CD1c-positive myeloid dendritic cell (primary cell): ENCODE data around the gene DAND5.
"Not testable (repeated sequence)": the region's sequence is repeated elsewhere in the genome, so short reads cannot be mapped to it uniquely, and the experiment has no call there.

Experiments
- DNase-seq: peaks from one replicate; pipeline ENCODE4 v3.0.0-alpha.2; 2016; ENCODE audit errors: extremely low spot score

The DAND5 gene

DNA sequence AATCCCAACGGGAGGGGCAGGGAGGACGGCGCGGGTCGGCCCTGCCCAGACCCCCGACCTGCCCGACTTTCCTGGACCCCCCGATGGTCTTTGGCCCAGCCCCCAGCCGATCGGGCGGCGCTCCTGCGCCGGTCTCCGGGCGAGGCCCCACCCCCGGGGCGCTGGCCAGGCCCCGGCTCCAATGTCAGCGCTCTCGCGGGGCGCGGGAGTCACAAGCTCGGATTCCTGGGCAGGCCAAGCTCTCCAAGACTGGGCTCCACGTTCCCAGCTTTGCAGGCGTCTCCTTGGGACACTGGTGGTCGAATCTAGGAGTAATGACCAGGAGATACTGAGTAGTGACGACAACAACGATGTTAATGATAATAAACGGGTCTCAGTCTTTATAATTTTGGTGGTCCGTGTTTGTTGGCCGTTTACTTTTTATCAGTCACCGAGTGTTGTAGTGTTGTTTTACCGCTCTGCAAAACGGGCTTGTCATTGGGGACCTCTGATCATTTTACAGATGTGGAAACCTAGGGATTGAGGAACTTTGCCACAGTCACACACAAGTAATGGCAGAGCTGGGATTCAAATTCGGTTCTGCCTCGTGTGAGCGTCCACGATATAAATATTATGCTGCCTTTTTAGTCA lies 23.2 kb upstream of the DAND5 start:
- peak; percentile 60 for DNase-seq

GRCh38 chr19:12946731-12947496 lies 22.5 kb upstream of the DAND5 start:
- DNase-seq: no peak

GRCh38 chr19:12947702-12948611 lies 21.4 kb upstream of the DAND5 start:
- no peak for DNase-seq

DNA sequence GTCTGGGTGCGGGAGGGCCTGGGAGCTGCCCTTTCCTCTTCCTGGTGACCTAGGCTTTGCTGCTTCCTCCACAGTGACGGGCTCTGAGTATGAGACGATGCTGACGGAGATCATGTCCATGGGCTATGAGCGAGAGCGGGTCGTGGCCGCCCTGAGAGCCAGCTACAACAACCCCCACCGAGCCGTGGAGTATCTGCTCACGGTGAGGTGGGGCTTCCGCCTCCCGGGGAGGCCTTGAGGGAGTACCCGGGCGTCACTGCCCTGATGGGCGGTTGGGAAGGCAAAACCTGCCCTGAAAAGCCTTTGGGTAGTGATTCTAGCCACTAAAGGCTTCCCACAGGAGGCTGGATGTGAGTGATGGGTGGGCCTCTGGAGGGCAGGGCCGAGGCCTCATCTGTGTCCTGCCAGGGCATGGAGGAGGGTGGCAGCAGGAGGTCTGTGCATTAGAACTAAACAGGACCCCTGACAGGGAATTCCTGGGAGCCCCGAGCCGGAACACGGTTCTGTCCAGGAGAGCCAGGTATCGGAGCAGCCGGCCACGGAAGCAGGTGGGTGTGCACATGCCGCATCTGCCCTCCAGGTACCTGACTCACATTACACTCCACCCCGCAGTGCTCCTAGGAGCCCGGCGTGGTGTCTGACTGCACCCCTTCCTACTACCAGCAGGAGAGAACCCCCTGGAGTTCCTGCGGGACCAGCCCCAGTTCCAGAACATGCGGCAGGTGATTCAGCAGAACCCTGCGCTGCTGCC lies 20.6 kb upstream of the DAND5 start:
- no peak for DNase-seq

- no peak for DNase-seq
Observed at GRCh38 chr19:12949363-12950283, 19.8 kb upstream of the DAND5 start.

GRCh38 chr19:12952050-12952449 lies 17.3 kb upstream of the DAND5 start:
- not testable (repeated sequence) for DNase-seq

DNA sequence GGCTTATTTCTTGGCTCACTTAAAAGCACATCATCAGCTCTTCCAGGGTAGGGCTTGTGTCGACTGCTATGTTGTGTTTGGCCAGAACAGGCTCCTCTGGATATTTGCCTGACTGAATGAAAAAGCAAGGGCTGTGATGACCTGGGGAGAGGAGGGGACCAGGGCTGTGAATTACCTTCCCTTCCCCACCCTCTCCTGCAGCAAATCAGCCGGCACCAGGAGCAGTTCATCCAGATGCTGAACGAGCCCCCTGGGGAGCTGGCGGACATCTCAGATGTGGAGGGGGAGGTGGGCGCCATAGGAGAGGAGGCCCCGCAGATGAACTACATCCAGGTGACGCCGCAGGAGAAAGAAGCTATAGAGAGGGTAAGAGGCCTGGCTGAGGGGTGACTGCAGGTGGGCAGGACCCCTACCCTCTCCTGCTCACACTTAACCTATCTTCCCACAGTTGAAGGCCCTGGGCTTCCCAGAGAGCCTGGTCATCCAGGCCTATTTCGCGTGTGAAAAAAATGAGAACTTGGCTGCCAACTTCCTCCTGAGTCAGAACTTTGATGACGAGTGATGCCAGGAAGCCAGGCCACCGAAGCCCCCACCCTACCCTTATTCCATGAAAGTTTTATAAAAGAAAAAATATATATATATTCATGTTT lies 16.8 kb upstream of the DAND5 start:
- peak; percentile 84 for DNase-seq

- no peak for DNase-seq
Observed at GRCh38 chr19:12953138-12953798, 16.1 kb upstream of the DAND5 start.

GRCh38 chr19:12953799-12954611 lies 15.4 kb upstream of the DAND5 start:
- no peak for DNase-seq

DNA sequence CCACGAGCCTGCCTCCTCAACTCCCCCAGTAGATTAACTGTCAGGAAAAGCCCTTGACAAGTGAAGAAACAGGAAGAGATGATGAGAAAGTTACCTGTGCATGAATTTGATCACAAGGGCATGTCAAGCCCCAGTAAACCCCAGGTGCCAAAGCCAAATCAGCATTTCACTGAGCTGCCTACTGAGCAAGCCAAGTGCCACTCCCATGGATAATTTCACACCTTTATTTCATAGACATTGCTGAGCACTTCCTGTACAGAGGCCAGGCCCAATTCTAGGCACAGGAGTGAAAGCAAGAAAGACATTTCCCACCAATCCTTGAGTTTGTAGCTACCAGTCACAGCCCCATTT lies 14.8 kb upstream of the DAND5 start:
- DNase-seq: no peak

DNA sequence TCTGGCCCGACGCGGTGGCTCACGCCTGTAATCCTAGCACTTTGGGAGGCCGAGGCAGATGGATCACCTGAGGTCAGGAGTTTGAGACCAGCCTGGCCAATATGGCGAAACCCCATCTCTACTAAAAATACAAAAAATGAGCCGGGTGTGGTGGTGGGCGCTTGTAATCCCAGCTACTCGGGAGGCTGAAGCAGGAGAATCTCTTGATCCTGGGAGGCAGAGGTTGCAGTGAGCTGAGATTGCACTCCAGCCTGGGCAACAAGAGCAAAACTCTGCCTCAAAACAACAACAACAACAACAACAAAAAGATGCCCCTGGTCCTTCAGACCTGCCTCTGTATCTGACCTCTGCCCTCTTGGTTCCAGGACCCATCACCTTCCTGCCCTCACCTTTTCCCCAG lies 13.8 kb upstream of the DAND5 start:
- DNase-seq: not testable (repeated sequence)

DNA sequence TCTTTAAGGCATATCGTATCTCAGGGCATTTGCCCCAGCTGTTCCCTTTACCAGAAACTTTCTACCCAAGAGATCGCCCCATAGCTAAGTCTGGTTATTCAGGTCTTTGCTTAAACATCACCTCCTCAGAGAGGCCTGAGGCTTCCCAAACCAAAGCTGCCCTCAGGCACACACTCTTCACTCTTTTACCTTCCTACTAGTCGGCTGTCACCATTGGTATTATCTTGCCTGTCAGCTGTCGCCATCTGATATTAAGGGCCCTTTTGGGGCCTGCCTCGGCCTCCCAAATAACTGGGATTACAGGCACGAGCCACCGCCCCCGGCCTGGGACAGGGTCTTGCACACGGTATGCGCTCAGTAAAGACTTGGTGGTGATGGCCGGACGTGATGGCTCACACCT lies 13.4 kb upstream of the DAND5 start:
- DNase-seq: no peak

DNA sequence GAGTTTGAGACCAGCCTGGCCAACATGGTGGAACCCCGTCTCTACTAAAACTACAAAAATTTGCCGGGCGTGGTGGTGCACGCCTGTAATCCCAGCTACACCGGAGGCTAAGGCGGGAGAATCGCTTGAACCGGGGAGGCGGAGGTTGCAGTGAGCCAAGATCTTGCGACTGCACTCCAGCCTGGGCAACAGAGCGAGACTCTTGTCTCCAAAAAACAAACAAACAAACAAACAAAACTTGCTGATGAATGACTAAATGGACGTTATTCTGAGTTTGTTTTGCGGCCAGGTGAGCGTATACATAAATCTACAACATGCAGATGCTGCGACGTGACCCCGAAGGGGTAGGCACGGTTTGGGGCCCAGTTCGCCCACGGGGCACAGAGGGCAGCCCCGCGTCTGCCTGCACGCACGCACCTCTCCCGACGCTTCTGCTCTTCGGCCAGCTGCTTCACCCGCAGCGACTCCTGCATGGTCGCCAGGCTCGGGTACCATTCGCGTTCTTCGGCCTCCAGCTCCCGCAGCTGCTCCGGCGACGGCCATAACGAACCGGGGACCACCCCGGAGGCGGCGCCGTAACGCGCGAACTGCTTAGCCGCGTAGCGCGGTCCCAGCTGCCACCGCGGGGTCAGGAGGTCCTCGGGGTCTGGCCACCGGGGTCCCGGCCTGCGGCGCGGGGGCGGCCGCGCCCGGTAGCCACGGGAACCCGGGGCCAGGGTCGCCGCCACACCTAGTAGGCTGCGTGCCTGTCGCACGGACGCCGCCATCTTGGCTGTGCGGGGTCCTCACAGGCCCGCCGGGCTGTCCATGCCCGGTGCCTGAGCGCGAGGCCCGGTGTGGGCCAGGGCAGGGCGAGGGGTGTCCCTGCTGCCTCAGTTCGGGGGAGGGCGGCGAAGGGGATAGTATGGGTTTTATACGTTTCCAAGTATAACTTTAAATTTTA lies 12.7 kb upstream of the DAND5 start, which contains the start of gene GADD45GIP1:
GADD45GIP1 (minus strand) TSS at position 778 of the 943 bp plus-strand sequence; CDS start at position 767, 11 bp downstream.
- peak; percentile 79 for DNase-seq

GRCh38 chr19:12957389-12957952 lies 11.9 kb upstream of the DAND5 start:
- DNase-seq: not testable (repeated sequence)

GRCh38 chr19:12959481-12959880 lies 9.9 kb upstream of the DAND5 start:
- DNase-seq: no peak

GRCh38 chr19:12965017-12965811 lies 4.2 kb upstream of the DAND5 start:
- DNase-seq: peak; percentile 84
